Right kidney (tissue), 1 donor: ENCODE measurements around the gene SLC16A1.
"Not testable (repeated sequence)": the region's sequence is repeated elsewhere in the genome, so short reads cannot be mapped to it uniquely, and the experiment has no call there.

ENCODE experiments used
- DNase-seq: peaks from one replicate; pipeline ENCODE4 v3.0.0-alpha.2; 2016

Gene SLC16A1

GRCh38 chr1:112974646-112975045 is 18.6 kb upstream of the SLC16A1 start:
- no peak for DNase-seq

DNA sequence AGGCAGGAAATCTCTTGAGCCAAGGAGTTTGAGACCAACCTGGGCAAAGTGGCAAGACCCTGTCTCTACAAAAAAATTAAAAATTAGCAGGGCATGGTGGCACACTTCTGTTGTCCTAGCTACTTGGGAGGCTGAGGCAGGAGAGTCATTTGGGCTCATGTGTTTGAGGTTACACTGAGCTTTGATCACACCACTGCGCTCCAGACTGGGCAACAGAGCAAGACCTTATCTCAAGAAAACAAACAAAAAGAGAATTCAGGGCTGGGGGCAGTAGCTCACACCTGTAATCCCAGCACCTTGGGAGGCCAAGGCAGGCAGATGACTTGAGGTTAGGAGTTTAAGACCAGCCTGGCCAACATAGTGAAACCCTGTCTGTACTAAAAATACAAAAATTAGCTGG is 17.8 kb upstream of the SLC16A1 start:
- no peak for DNase-seq

DNA sequence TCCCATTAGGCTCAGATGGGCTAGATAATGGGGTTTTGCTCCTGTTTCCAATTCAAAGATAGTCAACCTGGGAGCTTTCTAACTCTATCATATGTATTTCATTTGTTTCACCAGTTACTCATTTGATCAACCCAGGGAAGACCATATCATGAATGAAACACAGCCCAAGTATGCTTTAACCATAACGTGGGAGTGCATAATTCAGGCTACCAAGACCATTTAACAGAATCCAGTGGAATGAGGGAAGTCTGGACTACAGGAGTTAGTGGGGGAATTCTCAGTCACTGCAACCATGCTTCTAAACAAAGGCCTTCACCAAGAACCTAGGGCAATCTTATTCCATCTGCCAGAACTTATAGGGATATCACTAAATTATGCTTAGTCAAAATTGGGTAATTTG is 15.0 kb upstream of the SLC16A1 start:
- no peak for DNase-seq

GRCh38 chr1:112964347-112964746 is 8.4 kb upstream of the SLC16A1 start:
- no peak for DNase-seq

DNA sequence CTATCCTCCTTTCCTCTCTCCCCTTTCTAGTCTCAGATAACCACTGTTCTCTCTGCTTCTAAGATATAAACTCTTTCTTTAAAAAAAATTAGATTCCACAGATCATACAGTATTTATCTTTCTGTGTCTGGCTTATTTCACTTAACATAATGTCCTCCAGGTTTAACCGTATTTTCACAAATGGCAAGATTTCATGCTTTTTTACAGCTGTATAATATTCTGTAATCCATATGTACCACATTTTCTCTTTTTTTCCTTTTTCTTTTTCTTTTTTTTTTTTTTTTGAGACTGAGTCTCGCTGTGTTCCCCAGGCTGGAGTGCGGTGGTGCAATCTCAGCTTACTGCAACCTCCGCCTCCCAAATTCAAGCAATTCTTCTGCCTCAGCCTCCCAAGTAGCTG is 5.1 kb upstream of the SLC16A1 start:
- DNase-seq, result no peak

- no peak for DNase-seq
These were observed 4.4 kb upstream of the SLC16A1 start for GRCh38 chr1:112960384-112960783.

- DNase-seq, result not testable (repeated sequence)
These were observed 2.2 kb upstream of the SLC16A1 start for GRCh38 chr1:112958236-112958635.

DNA sequence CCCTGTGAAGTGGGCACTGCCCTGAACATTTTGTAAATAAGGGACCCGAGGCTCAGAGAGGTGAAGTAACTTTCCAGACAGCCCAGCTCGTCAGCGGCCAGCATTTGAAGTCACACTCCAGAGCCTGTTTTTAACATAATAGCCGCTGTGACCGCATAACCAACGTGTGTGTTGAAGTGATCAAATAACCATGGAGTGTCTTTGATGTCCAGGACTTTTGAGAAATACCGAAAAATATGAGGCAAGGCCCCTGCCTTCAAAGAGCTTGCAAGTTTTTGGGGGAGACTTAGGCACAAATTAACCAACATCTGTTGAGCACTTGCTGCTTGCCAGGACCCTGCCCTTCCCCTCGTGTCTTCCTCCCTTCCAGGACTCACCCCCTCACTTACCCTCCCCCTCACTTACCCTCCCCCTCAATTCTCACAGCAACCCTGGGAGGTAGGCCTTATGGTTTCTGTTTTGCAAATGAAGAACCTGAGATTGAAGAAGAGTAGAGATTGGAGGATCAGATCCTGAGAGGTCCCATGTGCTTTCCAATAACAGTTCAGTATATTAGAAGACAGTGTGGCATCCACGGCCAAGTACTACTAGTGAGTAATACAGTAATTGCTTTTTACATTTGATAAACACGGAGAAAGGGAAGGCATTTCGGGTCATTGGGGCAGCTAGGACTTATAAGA is 1.3 kb upstream of the SLC16A1 start:
- peak; percentile 34 for DNase-seq

- DNase-seq, result peak; percentile 95
These were observed 642 bp upstream of the SLC16A1 start for GRCh38 chr1:112956544-112957132.

GRCh38 chr1:112954945-112955772 is 837 bp downstream of the SLC16A1 start:
- no peak for DNase-seq

DNA sequence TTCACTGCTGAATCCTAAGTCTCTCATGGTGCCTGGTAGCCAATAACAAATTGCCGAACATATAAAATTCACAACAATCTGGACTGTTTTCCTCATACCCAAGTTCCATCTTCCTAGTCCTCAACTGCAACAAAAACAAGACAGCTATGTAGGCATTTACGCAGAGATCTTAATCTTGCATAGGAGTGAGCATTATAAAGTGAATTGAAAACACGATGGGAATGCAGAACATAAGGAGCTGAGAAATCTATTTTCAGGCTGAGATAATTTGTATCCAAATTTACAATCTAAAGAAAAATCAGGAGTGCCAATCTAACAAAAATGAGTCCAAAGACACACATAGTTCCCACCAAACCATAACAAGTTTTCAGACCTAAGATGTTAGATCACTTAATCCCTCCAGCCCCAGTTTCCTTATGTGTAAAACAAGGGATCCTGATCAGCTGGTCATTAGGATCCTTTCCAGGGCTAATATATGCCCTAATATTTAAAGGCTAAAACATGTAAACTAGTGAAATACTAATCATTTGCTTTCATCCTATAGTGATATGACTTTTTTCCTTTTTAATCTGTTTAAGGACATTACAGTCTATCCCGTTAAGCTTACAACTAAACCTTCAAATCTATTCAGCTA is 1.9 kb downstream of the SLC16A1 start:
- no peak for DNase-seq

- no peak for DNase-seq
These were observed 5.6 kb downstream of the SLC16A1 start for GRCh38 chr1:112950426-112950825.

DNA sequence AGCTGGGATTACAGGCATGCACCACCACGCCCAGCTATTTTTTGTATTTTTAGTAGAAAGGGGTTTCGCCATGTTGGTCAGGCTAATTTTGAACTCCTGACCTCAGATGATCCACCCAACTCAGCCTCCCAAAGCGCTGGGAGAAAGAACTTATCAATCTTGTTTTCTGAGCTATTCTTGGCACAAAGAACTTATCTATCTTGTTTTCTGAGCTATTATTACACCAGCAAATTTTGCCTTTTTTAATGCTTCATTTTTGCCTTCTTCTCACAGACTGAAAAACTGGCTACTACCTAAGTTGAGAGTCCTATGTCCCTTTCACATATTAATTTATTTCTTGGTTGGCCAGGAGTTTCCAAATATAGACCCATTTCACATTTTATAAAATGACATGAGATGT is 9.3 kb downstream of the SLC16A1 start:
- no peak for DNase-seq

GRCh38 chr1:112939810-112940209 is 16.2 kb downstream of the SLC16A1 start:
- no peak for DNase-seq

DNA sequence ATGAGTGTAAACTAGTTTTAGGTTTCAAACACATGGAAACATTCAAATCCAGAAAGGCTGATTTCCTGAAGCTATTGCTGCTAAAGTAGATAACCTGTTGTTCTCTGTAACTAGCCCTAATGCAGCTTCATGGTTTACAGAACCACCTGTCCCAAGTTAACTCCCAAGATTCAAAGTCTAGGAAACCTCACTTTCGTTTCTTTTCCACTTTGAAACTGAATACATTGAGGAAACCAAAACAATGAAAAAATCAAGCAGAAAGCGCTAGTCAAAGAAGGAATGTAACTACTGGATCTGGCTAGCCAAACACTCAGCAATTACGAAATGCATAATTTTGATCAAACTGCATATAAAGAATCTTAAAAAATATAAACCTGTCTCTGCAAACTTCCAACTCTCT is 17.8 kb downstream of the SLC16A1 start:
- no peak for DNase-seq

- DNase-seq, result no peak
These were observed 18.5 kb downstream of the SLC16A1 start for GRCh38 chr1:112937495-112937894.

GRCh38 chr1:112937070-112937469 is 18.9 kb downstream of the SLC16A1 start:
- DNase-seq, result no peak

GRCh38 chr1:112935461-112936111 is 20.4 kb downstream of the SLC16A1 start:
- DNase-seq, result no peak

DNA sequence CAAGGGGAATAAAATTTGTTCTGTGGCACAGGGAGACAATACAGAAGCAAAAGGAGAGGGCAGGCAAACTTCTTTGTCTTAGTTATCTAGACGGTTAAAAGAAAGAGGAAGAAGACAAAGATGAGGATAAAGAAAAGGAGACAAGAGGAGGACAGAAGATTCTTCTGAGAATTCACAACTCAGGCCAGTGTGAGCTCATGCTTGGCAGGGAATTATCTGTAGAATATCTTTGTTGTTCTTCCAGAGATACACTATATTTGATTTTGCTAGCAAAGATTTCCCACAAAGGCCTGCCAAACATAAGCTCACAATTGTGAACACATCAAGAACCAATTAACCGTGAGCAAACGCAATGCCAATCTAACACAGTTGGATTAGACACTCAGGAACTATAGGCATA is 21.4 kb downstream of the SLC16A1 start:
- DNase-seq, result no peak

DNA sequence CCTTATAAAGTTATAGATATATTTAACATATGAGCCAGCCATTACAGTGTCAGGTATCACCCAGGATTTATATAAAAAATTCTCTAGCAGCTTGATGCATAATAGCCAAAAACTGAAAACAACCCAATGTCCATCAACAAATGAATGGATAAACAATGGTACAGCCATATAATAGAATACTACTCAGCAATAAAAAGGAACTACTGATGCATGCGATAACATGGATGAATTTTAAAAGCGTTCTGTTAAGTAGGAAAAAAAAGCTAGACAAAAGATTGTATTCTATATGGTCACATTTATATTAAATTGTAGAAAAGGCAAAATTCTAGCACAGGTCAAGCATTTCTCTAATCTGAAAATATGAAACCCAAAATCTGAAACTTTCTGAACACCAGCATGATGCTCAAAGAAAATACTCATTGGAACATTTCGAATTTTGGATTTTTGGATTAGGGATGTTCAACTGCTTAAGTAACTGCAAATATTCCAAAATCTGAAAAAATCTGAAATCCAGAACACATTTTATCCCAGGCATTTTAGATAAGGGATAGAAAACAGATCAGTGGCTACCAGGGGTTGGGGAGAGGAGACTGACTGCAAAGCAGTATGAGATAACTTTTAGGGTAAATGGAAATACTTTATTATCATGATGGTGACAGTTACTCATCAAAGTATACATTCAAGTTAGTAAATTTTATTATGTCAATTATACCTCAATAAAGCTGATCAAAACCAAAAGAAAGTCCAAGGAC is 22.0 kb downstream of the SLC16A1 start:
- DNase-seq, result no peak

- no peak for DNase-seq
These were observed 26.0 kb downstream of the SLC16A1 start for GRCh38 chr1:112929979-112930378.

GRCh38 chr1:112927462-112927990 is 28.5 kb downstream of the SLC16A1 start:
- no peak for DNase-seq
